GM21515 (cell line): ENCODE data around the gene OR4B1.

Experiments
- ATAC-seq: cut with Tn5 transposase; IDR thresholded peaks from one replicate; pipeline ENCODE4 v1.9.1; 2021; ENCODE audit not compliant: unreplicated experiment

OR4B1 gene

GRCh38 chr11:48248902-48249301 lies 32.3 kb downstream of the OR4B1 start:
- ATAC-seq = no peak

- ATAC-seq = no peak
Observed at GRCh38 chr11:48261600-48261999, 45.0 kb downstream of the OR4B1 start.

- no peak for ATAC-seq
Observed at GRCh38 chr11:48263423-48263911, 46.9 kb downstream of the OR4B1 start, which contains the start of gene OR4X1. OR4X1 (plus strand) TSS chr11:48263861; CDS start chr11:48263861, 0 bp downstream.
